CD14-positive monocyte (primary cell): ENCODE measurements around the gene CD96. TPM values are rescaled to one million over a fixed set of nuclear protein-coding genes. Genes with fewer than 3 reads are reported as not detected.

Experiments used
- DNase-seq, 3 donors: peaks; one replicate each; pipeline ENCODE4 v3.0.0-alpha.2; 2011 to 2022
- H2AFZ ChIP-seq: 2 replicates; pipeline ENCODE4 v1.6.0; 2012; ENCODE audit warnings: mild to moderate bottlenecking, low read depth, low read length, inconsistent platforms; ENCODE audit not compliant: insufficient read depth, poor library complexity, severe bottlenecking
- H3K27ac ChIP-seq, 2 donors: 1 replicate in 1 of 2; 2 replicates in 1 of 2; pipeline ENCODE4 v1.5.1; 2012 to 2013; ENCODE audit warnings: low read length in 2 of 2, control low read depth in 1 of 2, inconsistent platforms in 1 of 2, low read depth in 1 of 2, mild to moderate bottlenecking in 1 of 2
- H3K27me3 ChIP-seq, 2 donors: one replicate each; pipeline versions ENCODE4 v1.6.0 to v1.6.1; 2011 to 2013; ENCODE audit warnings: low read length in 2 of 2; ENCODE audit not compliant: control insufficient read depth in 2 of 2, insufficient read depth in 2 of 2
- H3K36me3 ChIP-seq, 2 donors: replicated peaks in 1 of 2; 1 replicate in 1 of 2; 2 replicates in 1 of 2; pipeline versions ENCODE4 v1.5.1 to v1.6.1; 2012 to 2013; ENCODE audit warnings: low read length in 2 of 2, control low read depth in 1 of 2, inconsistent platforms in 1 of 2, mild to moderate bottlenecking in 1 of 2; ENCODE audit not compliant: insufficient read depth in 2 of 2, control insufficient read depth in 1 of 2
- H3K4me1 ChIP-seq, 2 donors: 1 replicate in 1 of 2; 2 replicates in 1 of 2; pipeline versions ENCODE4 v1.5.1 to v1.6.1; 2012 to 2013; ENCODE audit warnings: low read length in 2 of 2, control low read depth in 1 of 2, inconsistent platforms in 1 of 2, mild to moderate bottlenecking in 1 of 2, moderate library complexity in 1 of 2; ENCODE audit not compliant: insufficient read depth in 2 of 2, control insufficient read depth in 1 of 2
- H3K4me2 ChIP-seq: replicated peaks from 2 replicates; pipeline ENCODE3; 2012; ENCODE audit warnings: low read length, moderate library complexity, mild to moderate bottlenecking; ENCODE audit not compliant: poor library complexity, severe bottlenecking; ENCODE audit errors: extremely low read depth
- H3K4me3 ChIP-seq, 3 experiments: fragments of 200-600 bp in 1 of 3; sonication (generic) in 1 of 3; replicated peaks in 1 of 3; 1 replicate in 2 of 3; 2 replicates in 1 of 3; pipeline ENCODE4 v1.5.1; 2011 to 2013; ENCODE audit warnings: low read length in 3 of 3, mild to moderate bottlenecking in 3 of 3, control low read depth in 2 of 3, low read depth in 2 of 3, inconsistent platforms in 1 of 3, moderate library complexity in 1 of 3
- H3K79me2 ChIP-seq: 2 replicates; pipeline ENCODE4 v1.6.0; 2012; ENCODE audit warnings: mild to moderate bottlenecking, control low read depth, inconsistent platforms, low read length, moderate library complexity; ENCODE audit not compliant: insufficient read depth
- H3K9ac ChIP-seq: 2 replicates; pipeline ENCODE4 v1.6.0; 2017; ENCODE audit warnings: low read length, mild to moderate bottlenecking; ENCODE audit not compliant: insufficient read depth, poor library complexity, severe bottlenecking
- H3K9me3 ChIP-seq, 2 donors: replicated peaks in 1 of 2; 1 replicate in 1 of 2; 2 replicates in 1 of 2; pipeline versions ENCODE4 v1.5.1 to v1.6.1; 2012 to 2013; ENCODE audit warnings: low read length in 2 of 2, control low read depth in 1 of 2; ENCODE audit not compliant: control insufficient read depth in 1 of 2, insufficient read depth in 1 of 2
- H4K20me1 ChIP-seq: 2 replicates; pipeline ENCODE4 v1.6.0; 2012; ENCODE audit warnings: mild to moderate bottlenecking, low read length, control low read depth, moderate library complexity; ENCODE audit not compliant: insufficient read depth
- H3K27ac Mint-ChIP-seq, 7 donors: one replicate each; pipeline ENCODE4 v1.8.0; 2020; ENCODE audit warnings: mild to moderate bottlenecking in 7 of 7, mixed read lengths in 7 of 7, moderate library complexity in 6 of 7, inconsistent platforms in 2 of 7
- H3K27me3 Mint-ChIP-seq, 3 donors: one replicate each; pipeline ENCODE4 v1.8.0; 2021 to 2022; ENCODE audit warnings: low read depth in 3 of 3, mild to moderate bottlenecking in 3 of 3, mixed read lengths in 3 of 3, moderate library complexity in 3 of 3, inconsistent platforms in 1 of 3
- H3K36me3 Mint-ChIP-seq, 2 donors: one replicate each; pipeline ENCODE4 v1.8.0; 2020; ENCODE audit warnings: mixed read lengths in 2 of 2, inconsistent platforms in 1 of 2, mild to moderate bottlenecking in 1 of 2
- H3K4me1 Mint-ChIP-seq: one replicate; pipeline ENCODE4 v1.8.0; 2020; ENCODE audit warnings: mild to moderate bottlenecking, mixed read lengths
- H3K4me3 Mint-ChIP-seq, 2 donors: one replicate each; pipeline ENCODE4 v1.8.0; 2020; ENCODE audit warnings: mild to moderate bottlenecking in 2 of 2, mixed read lengths in 2 of 2, moderate library complexity in 1 of 2
- H3K9me3 Mint-ChIP-seq, 7 donors: one replicate each; pipeline ENCODE4 v1.8.0; 2020 to 2022; ENCODE audit warnings: mixed read lengths in 7 of 7, mild to moderate bottlenecking in 6 of 7, moderate library complexity in 6 of 7, inconsistent platforms in 2 of 7
- WGBS: methylation state at CpG from one replicate; pipeline ENCODE4 v1.1.5; 2013; ENCODE audit warnings: missing lambda C conversion rate; ENCODE audit not compliant: insufficient coverage; 5-methylcytosine and 5-hydroxymethylcytosine counted together
- intact Hi-C, 2 donors: fragments of 100-400 bp; cut with micrococcal nuclease; formaldehyde crosslinking; loops; one replicate each; pipeline versions ENCODE4 v1.15.0 to v1.15.1; 2023
- polyA plus RNA-seq, 3 donors: library from polyadenylated mRNA; depleted of rRNA in 1 of 3; unstranded in 2 of 3; stranded (reverse) in 1 of 3; fragments of 300-500 nt in 2 of 3; fragments of >200 nt in 1 of 3; fragmentation: Illumina TruSeq in 2 of 3; gene quantifications; 1 replicate in 2 of 3; 2 replicates in 1 of 3; pipeline ENCODE4 v1.2.3, GENCODE V29; 2012 to 2021
- TF ChIP-seq, protein P1 (sequence below): fragments of 200-600 bp; IDR thresholded peaks from one replicate; pipeline ENCODE4 v1.8.0; 2022; ENCODE audit warnings: antibody characterized with exemption, mild to moderate bottlenecking

The CD96 gene
- polyA plus RNA-seq, 3 donors: 0.05 to 0.97 (median 0.33) TPM

- Histone ChIP-seq H3K79me2 (no peaks in the 10 kb centered on the region), H3K9me3 (peaks cover 9 to 11% of the 10 kb centered on the region in 2 donors), H3K27me3 (no peaks in the 10 kb centered on the region), H3K4me1 (peaks cover 7 to 11% of the 10 kb centered on the region in 2 donors), H3K9ac (no peak overlapping the region), H4K20me1 (no peaks in the 10 kb centered on the region), H3K4me2 (no peak overlapping the region), H3K4me3 (no peak overlapping the region), H2AFZ (no peak overlapping the region), H3K36me3 (no peaks in the 10 kb centered on the region), H3K27ac (no peak overlapping the region)
- peaks cover 0 to 4% (median 0%) of the 10 kb centered on the region in 3 donors for H3K27me3 Mint-ChIP-seq
- no peak for DNase-seq
- TF ChIP-seq, protein P1, sequence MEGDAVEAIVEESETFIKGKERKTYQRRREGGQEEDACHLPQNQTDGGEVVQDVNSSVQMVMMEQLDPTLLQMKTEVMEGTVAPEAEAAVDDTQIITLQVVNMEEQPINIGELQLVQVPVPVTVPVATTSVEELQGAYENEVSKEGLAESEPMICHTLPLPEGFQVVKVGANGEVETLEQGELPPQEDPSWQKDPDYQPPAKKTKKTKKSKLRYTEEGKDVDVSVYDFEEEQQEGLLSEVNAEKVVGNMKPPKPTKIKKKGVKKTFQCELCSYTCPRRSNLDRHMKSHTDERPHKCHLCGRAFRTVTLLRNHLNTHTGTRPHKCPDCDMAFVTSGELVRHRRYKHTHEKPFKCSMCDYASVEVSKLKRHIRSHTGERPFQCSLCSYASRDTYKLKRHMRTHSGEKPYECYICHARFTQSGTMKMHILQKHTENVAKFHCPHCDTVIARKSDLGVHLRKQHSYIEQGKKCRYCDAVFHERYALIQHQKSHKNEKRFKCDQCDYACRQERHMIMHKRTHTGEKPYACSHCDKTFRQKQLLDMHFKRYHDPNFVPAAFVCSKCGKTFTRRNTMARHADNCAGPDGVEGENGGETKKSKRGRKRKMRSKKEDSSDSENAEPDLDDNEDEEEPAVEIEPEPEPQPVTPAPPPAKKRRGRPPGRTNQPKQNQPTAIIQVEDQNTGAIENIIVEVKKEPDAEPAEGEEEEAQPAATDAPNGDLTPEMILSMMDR: no peak
- H3K9me3 Mint-ChIP-seq: peaks cover 10 to 31% (median 23%) of the 10 kb centered on the region in 7 donors
- no peak overlapping the region for H3K4me3 Mint-ChIP-seq
- intact Hi-C loops: no loop called here
- peaks cover 0 to 5% of the 10 kb centered on the region in 2 donors for H3K36me3 Mint-ChIP-seq
- no peak overlapping the region for H3K27ac Mint-ChIP-seq
- WGBS: 100% methylated on average over 1 of the region's 3 CpGs
- H3K4me1 Mint-ChIP-seq: peaks cover 12% of the 10 kb centered on the region
These were observed 120.0 kb downstream of the CD96 start for GRCh38 chr3:111662012-111662411.

- Mint-ChIP-seq H3K36me3 (peaks cover 0 to 5% of the 10 kb centered on the region in 2 donors), H3K27ac (peak overlapping the region in 3 of 7 donors; percentile 4 to 56 (median 14)), H3K27me3 (peaks cover 0 to 4% (median 0%) of the 10 kb centered on the region in 3 donors), H3K4me1 (peaks cover 21% of the 10 kb centered on the region), H3K4me3 (no peak overlapping the region), H3K9me3 (peaks cover 10 to 31% (median 23%) of the 10 kb centered on the region in 7 donors)
- TF ChIP-seq, protein P1: no peak
- Histone ChIP-seq H2AFZ (no peak overlapping the region), H3K79me2 (no peaks in the 10 kb centered on the region), H3K4me1 (peaks cover 15 to 20% of the 10 kb centered on the region in 2 donors), H3K4me3 (no peak overlapping the region), H3K27ac (no peak overlapping the region), H3K36me3 (no peaks in the 10 kb centered on the region), H3K27me3 (no peaks in the 10 kb centered on the region), H3K9ac (no peak overlapping the region), H4K20me1 (no peaks in the 10 kb centered on the region), H3K9me3 (peaks cover 9 to 11% of the 10 kb centered on the region in 2 donors), H3K4me2 (no peak overlapping the region)
- intact Hi-C loops: no loop called here
- WGBS: no CpG with 5 or more reads among the region's 3 CpGs
- peak; percentile 17 to 38 (median 32) for DNase-seq
These were observed 120.9 kb downstream of the CD96 start for GRCh38 chr3:111662907-111663306.
